Tibial nerve (tissue), 4 donors: ENCODE data around the gene IRF4. TPM values are rescaled to one million over a fixed set of nuclear protein-coding genes. Genes with fewer than 3 reads are reported as not detected.

ENCODE experiments used
- DNase-seq, 2 donors: peaks; one replicate each; pipeline ENCODE4 v3.0.0-alpha.2; 2019; ENCODE audit warnings: low spot score in 2 of 2
- H3K27ac ChIP-seq, 4 donors: fragments of 200-600 bp; sonication (generic) in 3 of 4; one replicate each; pipeline ENCODE4 v1.5.1; 2017 to 2019; ENCODE audit warnings: mild to moderate bottlenecking in 1 of 4
- H3K27me3 ChIP-seq, 2 donors: fragments of 200-600 bp; sonication (generic) in 1 of 2; one replicate each; pipeline versions ENCODE4 v1.5.1 to v1.6.0; 2017 to 2019
- H3K36me3 ChIP-seq, 3 donors: fragments of 200-600 bp; sonication (generic); one replicate each; pipeline ENCODE4 v1.5.1; 2018 to 2019
- H3K4me1 ChIP-seq, 4 donors: fragments of 200-600 bp; sonication (generic) in 3 of 4; one replicate each; pipeline ENCODE4 v1.5.1; 2017 to 2019
- H3K4me3 ChIP-seq, 4 donors: fragments of 200-600 bp; sonication (generic) in 3 of 4; one replicate each; pipeline ENCODE4 v1.5.1; 2017 to 2019; ENCODE audit warnings: mild to moderate bottlenecking in 1 of 4, moderate library complexity in 1 of 4
- H3K9me3 ChIP-seq, 4 donors: fragments of 200-600 bp; sonication (generic) in 3 of 4; one replicate each; pipeline ENCODE4 v1.5.1; 2017 to 2019
- CTCF ChIP-seq, 5 experiments: fragments of 200-600 bp in 3 of 5; fragments of 450-650 bp in 2 of 5; sonication (generic) in 3 of 5; IDR thresholded peaks; one replicate each; pipeline ENCODE4 v1.5.1; 2016 to 2019; ENCODE audit warnings: antibody characterized with exemption in 5 of 5, mild to moderate bottlenecking in 3 of 5, moderate library complexity in 2 of 5
- EP300 ChIP-seq, 2 donors: sonication (generic); formaldehyde crosslinking; IDR thresholded peaks; one replicate each; pipeline ENCODE4 v1.6.1; 2017; ENCODE audit warnings: antibody characterized with exemption in 2 of 2, mild to moderate bottlenecking in 1 of 2
- POLR2A ChIP-seq, 2 donors: fragments of 450-650 bp; IDR thresholded peaks; one replicate each; pipeline ENCODE4 v1.6.1; 2017; ENCODE audit warnings: antibody characterized with exemption in 2 of 2, mild to moderate bottlenecking in 2 of 2, moderate library complexity in 2 of 2
- WGBS, 2 donors: methylation state at CpG; one replicate each; pipeline ENCODE4 v1.1.5; 2018; 5-methylcytosine and 5-hydroxymethylcytosine counted together
- total RNA-seq, 4 donors: library from RNA; depleted of rRNA; stranded (reverse); fragments of >200 nt; gene quantifications; one replicate each; pipeline ENCODE4 v1.1.0, GENCODE V29; 2016

The IRF4 gene
- total RNA-seq, 4 donors from 2014 or later, result 0.22 to 6.9 (median 2.3) TPM

GRCh38 chr6:400815-401214, 9.3 kb downstream of the IRF4 start:
- no peak for DNase-seq
- TF ChIP-seq POLR2A (IDR thresholded peaks at IDR 0.05) (no peak), CTCF (IDR thresholded peaks at IDR 0.05) (no peak), EP300 (IDR thresholded peaks at IDR 0.05) (no peak)
- Histone ChIP-seq H3K27ac (no peak overlapping the region), H3K9me3 (no peaks in the 10 kb centered on the region), H3K36me3 (no peaks in the 10 kb centered on the region), H3K27me3 (peaks cover 0 to 15% of the 10 kb centered on the region in 2 donors), H3K4me3 (no peak overlapping the region), H3K4me1 (peaks cover 0 to 4% (median 0%) of the 10 kb centered on the region in 4 donors)
- 76 to 82% methylated on average over 6 of the region's 6 CpGs for WGBS, 2 donors

GRCh38 chr6:401239-401993, 9.9 kb downstream of the IRF4 start:
- no peak for DNase-seq
- TF ChIP-seq POLR2A (IDR thresholded peaks at IDR 0.05) (no peak), EP300 (IDR thresholded peaks at IDR 0.05) (no peak), CTCF (IDR thresholded peaks at IDR 0.05) (no peak)
- Histone ChIP-seq H3K9me3 (no peaks in the 10 kb centered on the region), H3K4me3 (no peak overlapping the region), H3K36me3 (no peaks in the 10 kb centered on the region), H3K4me1 (peaks cover 0 to 4% (median 0%) of the 10 kb centered on the region in 4 donors), H3K27ac (no peak overlapping the region), H3K27me3 (peaks cover 0 to 15% of the 10 kb centered on the region in 2 donors)
- WGBS, 2 donors, result 87% methylated on average over 21 to 26 of the region's 27 CpGs

- TF ChIP-seq EP300 (IDR thresholded peaks at IDR 0.05) (no peak), POLR2A (IDR thresholded peaks at IDR 0.05) (no peak)
- no peaks in the 10 kb centered on the region for H3K9me3 ChIP-seq
- no peak overlapping the region for H3K4me3 ChIP-seq
- H3K27me3 ChIP-seq, result peaks cover 0 to 15% of the 10 kb centered on the region in 2 donors
- no peak for DNase-seq
- no peak overlapping the region for H3K27ac ChIP-seq
- WGBS, 2 donors, result 90 to 91% methylated on average over 14 of the region's 14 CpGs
- H3K4me1 ChIP-seq, result peaks cover 0 to 4% (median 0%) of the 10 kb centered on the region in 4 donors
- no peaks in the 10 kb centered on the region for H3K36me3 ChIP-seq
Measured at GRCh38 chr6:401994-402640, 10.6 kb downstream of the IRF4 start.

GRCh38 chr6:402901-403658, 11.5 kb downstream of the IRF4 start:
- no peak for DNase-seq
- H3K36me3 ChIP-seq, result no peaks in the 10 kb centered on the region
- no peak overlapping the region for H3K27ac ChIP-seq
- TF ChIP-seq POLR2A (IDR thresholded peaks at IDR 0.05), result no peak
- no peak for TF ChIP-seq EP300 (IDR thresholded peaks at IDR 0.05)
- TF ChIP-seq CTCF (IDR thresholded peaks at IDR 0.05), result no peak
- no peak overlapping the region for H3K4me3 ChIP-seq
- peaks cover 0 to 4% (median 0%) of the 10 kb centered on the region in 4 donors for H3K4me1 ChIP-seq
- no peaks in the 10 kb centered on the region for H3K9me3 ChIP-seq
- H3K27me3 ChIP-seq, result peaks cover 0 to 15% of the 10 kb centered on the region in 2 donors
- 83% methylated on average over 17 of the region's 17 CpGs for WGBS, 2 donors

GRCh38 chr6:403659-404655, 12.4 kb downstream of the IRF4 start:
- no peak for DNase-seq
- no peaks in the 10 kb centered on the region for H3K9me3 ChIP-seq
- no peak overlapping the region for H3K27ac ChIP-seq
- H3K36me3 ChIP-seq, result no peaks in the 10 kb centered on the region
- TF ChIP-seq CTCF (IDR thresholded peaks at IDR 0.05), result no peak
- no peak for TF ChIP-seq EP300 (IDR thresholded peaks at IDR 0.05)
- TF ChIP-seq POLR2A (IDR thresholded peaks at IDR 0.05), result no peak
- peaks cover 0 to 4% (median 2%) of the 10 kb centered on the region in 4 donors for H3K4me1 ChIP-seq
- 69 to 75% methylated on average over 19 of the region's 19 CpGs for WGBS, 2 donors
- no peak overlapping the region for H3K4me3 ChIP-seq
- H3K27me3 ChIP-seq, result peaks cover 0 to 15% of the 10 kb centered on the region in 2 donors
